T-helper 17 cell (primary cell): ENCODE results near the gene FRMPD1. TPM values are rescaled to one million over a fixed set of nuclear protein-coding genes. Genes with fewer than 3 reads are reported as not detected.

Experiments
- ATAC-seq: fragments of 150-1000 bp; cut with Tn5 transposase; 2 replicates; pipeline ENCODE4 v1.10.0; 2021; ENCODE audit warnings: mild to moderate bottlenecking, moderate library complexity
- DNase-seq, 3 donors: peaks; one replicate each; pipeline versions ENCODE4 v3.0.0 to v3.0.0-alpha.2; 2020 to 2021
- H3K9me3 ChIP-seq: one replicate; pipeline ENCODE4 v1.7.0; 2013; ENCODE audit warnings: low read length, mild to moderate bottlenecking; ENCODE audit not compliant: control insufficient read depth, poor library complexity, severe bottlenecking
- H3K27ac Mint-ChIP-seq: one replicate; pipeline ENCODE4 v1.8.0; 2022; ENCODE audit warnings: mild to moderate bottlenecking, moderate library complexity, mixed read lengths
- H3K27me3 Mint-ChIP-seq: one replicate; pipeline ENCODE4 v1.8.0; 2022; ENCODE audit warnings: mixed read lengths
- H3K36me3 Mint-ChIP-seq: one replicate; pipeline ENCODE4 v1.8.0; 2022; ENCODE audit warnings: low read depth, mixed read lengths
- H3K4me1 Mint-ChIP-seq: one replicate; pipeline ENCODE4 v1.8.0; 2022; ENCODE audit warnings: mild to moderate bottlenecking, mixed read lengths
- H3K4me3 Mint-ChIP-seq: one replicate; pipeline ENCODE4 v1.8.0; 2022; ENCODE audit warnings: mild to moderate bottlenecking, moderate library complexity, mixed read lengths
- total RNA-seq, 4 donors: library from RNA in 2 of 4; stranded (reverse) in 2 of 4; gene quantifications; one replicate each; pipeline ENCODE4 v1.2.3 and lab custom pipeline; 2022 to 2026

Gene FRMPD1
- total RNA-seq, 2 donors from 2014 or later = not detected

GRCh38 chr9:37639109-37639762, 11.5 kb upstream of the FRMPD1 start:
- DNase-seq = no peak
- Mint-ChIP-seq H3K4me3 (no peak overlapping the region), H3K27me3 (peaks cover 47% of the 10 kb centered on the region), H3K36me3 (peaks cover 2% of the 10 kb centered on the region), H3K4me1 (no peaks in the 10 kb centered on the region), H3K27ac (no peak overlapping the region)
- ATAC-seq = no peak
- no peaks in the 10 kb centered on the region for H3K9me3 ChIP-seq

- Mint-ChIP-seq H3K27me3 (peaks cover 47% of the 10 kb centered on the region), H3K4me1 (no peaks in the 10 kb centered on the region), H3K4me3 (no peak overlapping the region), H3K27ac (no peak overlapping the region), H3K36me3 (no peaks in the 10 kb centered on the region)
- no peaks in the 10 kb centered on the region for H3K9me3 ChIP-seq
- DNase-seq (no peak), ATAC-seq (no peak)
These were observed 10.9 kb upstream of the FRMPD1 start for GRCh38 chr9:37639841-37640240.

GRCh38 chr9:37640246-37640645, 10.5 kb upstream of the FRMPD1 start:
- Mint-ChIP-seq H3K27ac (no peak overlapping the region), H3K4me3 (no peak overlapping the region), H3K4me1 (no peaks in the 10 kb centered on the region), H3K36me3 (no peaks in the 10 kb centered on the region), H3K27me3 (peaks cover 47% of the 10 kb centered on the region)
- H3K9me3 ChIP-seq = no peaks in the 10 kb centered on the region
- DNase-seq = no peak
- ATAC-seq = no peak

GRCh38 chr9:37641331-37641730, 9.4 kb upstream of the FRMPD1 start:
- Mint-ChIP-seq H3K36me3 (no peaks in the 10 kb centered on the region), H3K27ac (no peak overlapping the region), H3K4me3 (no peak overlapping the region), H3K27me3 (peaks cover 44% of the 10 kb centered on the region), H3K4me1 (no peaks in the 10 kb centered on the region)
- no peaks in the 10 kb centered on the region for H3K9me3 ChIP-seq
- ATAC-seq (no peak), DNase-seq (no peak)

- ATAC-seq (no peak), DNase-seq (no peak)
- no peak overlapping the region for H3K4me3 Mint-ChIP-seq
- no peak overlapping the region for H3K27ac Mint-ChIP-seq
- peaks cover 3% of the 10 kb centered on the region for H3K36me3 Mint-ChIP-seq
- H3K27me3 Mint-ChIP-seq = peaks cover 51% of the 10 kb centered on the region
- peaks cover 2% of the 10 kb centered on the region for H3K4me1 Mint-ChIP-seq
- no peaks in the 10 kb centered on the region for H3K9me3 ChIP-seq
These were observed 7.5 kb upstream of the FRMPD1 start for GRCh38 chr9:37643214-37643613.

GRCh38 chr9:37645903-37646506, 4.7 kb upstream of the FRMPD1 start:
- Mint-ChIP-seq H3K27me3 (peaks cover 67% of the 10 kb centered on the region), H3K36me3 (peaks cover 5% of the 10 kb centered on the region), H3K27ac (no peak overlapping the region), H3K4me3 (no peak overlapping the region), H3K4me1 (peaks cover 8% of the 10 kb centered on the region)
- H3K9me3 ChIP-seq = no peaks in the 10 kb centered on the region
- DNase-seq = no peak
- ATAC-seq = no peak

GRCh38 chr9:37650299-37650872, 368 bp upstream of the FRMPD1 start:
- Mint-ChIP-seq H3K27ac (peak overlapping the region; percentile 47), H3K27me3 (peaks cover 84% of the 10 kb centered on the region), H3K4me1 (peaks cover 17% of the 10 kb centered on the region), H3K36me3 (peaks cover 8% of the 10 kb centered on the region), H3K4me3 (peak overlapping the region; percentile 94)
- DNase-seq = no peak
- no peaks in the 10 kb centered on the region for H3K9me3 ChIP-seq
- ATAC-seq = no peak

- ATAC-seq = no peak
- H3K9me3 ChIP-seq = no peaks in the 10 kb centered on the region
- Mint-ChIP-seq H3K27ac (no peak overlapping the region), H3K36me3 (peaks cover 8% of the 10 kb centered on the region), H3K27me3 (peaks cover 88% of the 10 kb centered on the region), H3K4me1 (peaks cover 15% of the 10 kb centered on the region), H3K4me3 (no peak overlapping the region)
- DNase-seq = no peak
These were observed 1.5 kb downstream of the FRMPD1 start for GRCh38 chr9:37652261-37652660.

- DNase-seq (no peak), ATAC-seq (no peak)
- Mint-ChIP-seq H3K4me3 (no peak overlapping the region), H3K36me3 (peaks cover 8% of the 10 kb centered on the region), H3K27ac (no peak overlapping the region), H3K4me1 (peaks cover 15% of the 10 kb centered on the region), H3K27me3 (peaks cover 88% of the 10 kb centered on the region)
- H3K9me3 ChIP-seq = no peaks in the 10 kb centered on the region
These were observed 2.6 kb downstream of the FRMPD1 start for GRCh38 chr9:37653385-37653784.

- Mint-ChIP-seq H3K27ac (no peak overlapping the region), H3K4me3 (no peak overlapping the region), H3K36me3 (peaks cover 5% of the 10 kb centered on the region), H3K27me3 (peaks cover 94% of the 10 kb centered on the region), H3K4me1 (peaks cover 5% of the 10 kb centered on the region)
- no peak for DNase-seq
- ATAC-seq = no peak
- no peaks in the 10 kb centered on the region for H3K9me3 ChIP-seq
These were observed 6.2 kb downstream of the FRMPD1 start for GRCh38 chr9:37656936-37657335.

- DNase-seq (no peak), ATAC-seq (no peak)
- Mint-ChIP-seq H3K36me3 (peaks cover 3% of the 10 kb centered on the region), H3K27ac (no peak overlapping the region), H3K4me1 (no peaks in the 10 kb centered on the region), H3K4me3 (no peak overlapping the region), H3K27me3 (peaks cover 84% of the 10 kb centered on the region)
- H3K9me3 ChIP-seq = no peaks in the 10 kb centered on the region
These were observed 9.9 kb downstream of the FRMPD1 start for GRCh38 chr9:37660691-37661090.

- H3K27ac Mint-ChIP-seq = no peak overlapping the region
- ATAC-seq (no peak), DNase-seq (no peak)
- no peak overlapping the region for H3K4me3 Mint-ChIP-seq
- H3K36me3 Mint-ChIP-seq = peaks cover 4% of the 10 kb centered on the region
- peaks cover 81% of the 10 kb centered on the region for H3K27me3 Mint-ChIP-seq
- no peaks in the 10 kb centered on the region for H3K9me3 ChIP-seq
- no peaks in the 10 kb centered on the region for H3K4me1 Mint-ChIP-seq
These were observed 13.2 kb downstream of the FRMPD1 start for GRCh38 chr9:37663926-37664325.

GRCh38 chr9:37667706-37668105, 17.0 kb downstream of the FRMPD1 start:
- Mint-ChIP-seq H3K27me3 (peaks cover 90% of the 10 kb centered on the region), H3K36me3 (peaks cover 4% of the 10 kb centered on the region), H3K4me3 (no peak overlapping the region), H3K4me1 (no peaks in the 10 kb centered on the region), H3K27ac (no peak overlapping the region)
- DNase-seq (no peak), ATAC-seq (no peak)
- H3K9me3 ChIP-seq = no peaks in the 10 kb centered on the region

GRCh38 chr9:37668116-37668601, 17.4 kb downstream of the FRMPD1 start:
- Mint-ChIP-seq H3K36me3 (peaks cover 4% of the 10 kb centered on the region), H3K4me1 (no peaks in the 10 kb centered on the region), H3K27me3 (peaks cover 87% of the 10 kb centered on the region), H3K4me3 (no peak overlapping the region), H3K27ac (no peak overlapping the region)
- ATAC-seq (no peak), DNase-seq (no peak)
- no peaks in the 10 kb centered on the region for H3K9me3 ChIP-seq
